ENCODE measurements around the gene TSGA10. TPM values are rescaled to one million over a fixed set of nuclear protein-coding genes. Genes with fewer than 3 reads are reported as not detected.
A peak's percentile ranks its signal among the peaks of the same experiment; 100 is the strongest.

Gene TSGA10
- total and polyA plus RNA-seq, 10 donors = 2.5 to 14.0 (median 7.7) TPM

GRCh38 chr2:99088017-99088416 lies 66.7 kb downstream of the TSGA10 start:
- 25 to 52% (median 28%) methylated on average over 1 of the region's 1 CpG for whole genome bisulfite sequencing, 5 donors
- no peak for DNase-seq

GRCh38 chr2:99086385-99086784 lies 68.4 kb downstream of the TSGA10 start:
- H3K4me3 ChIP-seq = no peak overlapping the region
- no peaks in the 10 kb centered on the region for H3K4me1 ChIP-seq
- DNase-seq = no peak
- no peak overlapping the region for H3K27ac ChIP-seq
- no peaks in the 10 kb centered on the region for H3K9me3 ChIP-seq
- 63 to 81% (median 72%) methylated on average over 1 of the region's 1 CpG for WGBS, 5 donors
- H3K27me3 ChIP-seq (replicated peaks in 1 of 7) = peaks cover 0 to 10% (median 0%) of the 10 kb centered on the region in 7 donors
- H3K36me3 ChIP-seq = no peaks in the 10 kb centered on the region
- intact Hi-C loops (cut with DNase I; ENCODE audit: low total_unique reads) = no loop called here
- no peak for TF ChIP-seq CTCF (IDR thresholded peaks at IDR 0.05 in 8 of 11, conservative IDR thresholded peaks at IDR 0.05 in 3 of 11)

More at GRCh38 chr2:99088017-99088416, 66.7 kb downstream of the TSGA10 start:
- Histone ChIP-seq H3K27me3 (replicated peaks in 1 of 7) (no peaks in the 10 kb centered on the region), H3K4me3 (no peak overlapping the region), H3K36me3 (no peaks in the 10 kb centered on the region), H3K4me1 (no peaks in the 10 kb centered on the region), H3K27ac (no peak overlapping the region), H3K9me3 (peaks cover 0 to under 1% (median 0%) of the 10 kb centered on the region in 8 donors)
- TF ChIP-seq POLR2A (IDR thresholded peaks at IDR 0.05) = no peak
- no peak for TF ChIP-seq CTCF (IDR thresholded peaks at IDR 0.05 in 8 of 11, conservative IDR thresholded peaks at IDR 0.05 in 3 of 11)
- no peak for TF ChIP-seq POLR2AphosphoS5 (IDR thresholded peaks at IDR 0.05)
- intact Hi-C loops (cut with DNase I; ENCODE audit: low total_unique reads) = no loop called here

GRCh38 chr2:99085421-99085820 lies 69.3 kb downstream of the TSGA10 start:
- Histone ChIP-seq H3K27ac (no peak overlapping the region), H3K27me3 (replicated peaks in 1 of 7) (peaks cover 0 to 10% (median 0%) of the 10 kb centered on the region in 7 donors), H3K4me1 (no peaks in the 10 kb centered on the region), H3K9me3 (no peaks in the 10 kb centered on the region), H3K36me3 (no peaks in the 10 kb centered on the region), H3K4me3 (no peak overlapping the region)
- 63 to 92% (median 90%) methylated on average over 2 of the region's 2 CpGs for WGBS, 5 donors
- no peak for DNase-seq
- TF ChIP-seq CTCF (IDR thresholded peaks at IDR 0.05 in 8 of 11, conservative IDR thresholded peaks at IDR 0.05 in 3 of 11) (peak in 3 of 11 experiments; percentile 14 to 41 (median 17)), POLR2A (IDR thresholded peaks at IDR 0.05) (no peak), POLR2AphosphoS5 (IDR thresholded peaks at IDR 0.05) (no peak)
- intact Hi-C loops (cut with DNase I; ENCODE audit: low total_unique reads) = no loop called here

GRCh38 chr2:99084256-99084655 lies 70.5 kb downstream of the TSGA10 start:
- H3K4me1 ChIP-seq = no peaks in the 10 kb centered on the region
- 69 to 81% (median 74%) methylated on average over 4 of the region's 4 CpGs for WGBS, 5 donors
- H3K4me3 ChIP-seq = no peak overlapping the region
- intact Hi-C loops (cut with DNase I; ENCODE audit: low total_unique reads) = no loop called here
- DNase-seq = no peak
- no peaks in the 10 kb centered on the region for H3K9me3 ChIP-seq
- no peak overlapping the region for H3K27ac ChIP-seq
- peaks cover 0 to 10% (median 0%) of the 10 kb centered on the region in 7 donors for H3K27me3 ChIP-seq (replicated peaks in 1 of 7)
- no peak for TF ChIP-seq POLR2AphosphoS5 (IDR thresholded peaks at IDR 0.05)
- TF ChIP-seq CTCF (IDR thresholded peaks at IDR 0.05 in 8 of 11, conservative IDR thresholded peaks at IDR 0.05 in 3 of 11) = no peak
- H3K36me3 ChIP-seq = no peaks in the 10 kb centered on the region
